Stimulated activated CD4-positive, alpha-beta T cell treated with anti-CD3 and anti-CD28 coated beads, Interleukin-12 subunit alpha, Interleukin-12 subunit beta, amount 100 ng/mL, for 48 hours (primary cell): ENCODE data around the gene PLA2G4B.

Experiments used
- DNase-seq, 3 donors: peaks; one replicate each; pipeline ENCODE4 v3.0.0-alpha.2; 2020; ENCODE audit warnings: low read depth in 2 of 3, low spot score in 1 of 3

PLA2G4B gene

GRCh38 chr15:41827290-41827879 is 11.3 kb upstream of the PLA2G4B start:
- peak in 1 of 3 donors; percentile 10 for DNase-seq

- peak; percentile 89 to 98 (median 97) for DNase-seq
These were observed 10.5 kb upstream of the PLA2G4B start, which contains the start of gene JMJD7 for GRCh38 chr15:41827880-41828806. Gene JMJD7, plus strand, starts transcription at chr15:41828092. Its CDS starts 33 bp downstream, at chr15:41828125.

- DNase-seq: no peak
These were observed 9.9 kb upstream of the PLA2G4B start for GRCh38 chr15:41828807-41829141.

- no peak for DNase-seq
These were observed 8.5 kb upstream of the PLA2G4B start for GRCh38 chr15:41829959-41830646.

GRCh38 chr15:41831291-41831690 is 7.4 kb upstream of the PLA2G4B start:
- DNase-seq: peak; percentile 13 to 37 (median 22)

GRCh38 chr15:41832208-41832607 is 6.4 kb upstream of the PLA2G4B start:
- no peak for DNase-seq

- no peak for DNase-seq
These were observed 5.8 kb upstream of the PLA2G4B start for GRCh38 chr15:41832875-41833274.

GRCh38 chr15:41834096-41834495 is 4.6 kb upstream of the PLA2G4B start:
- DNase-seq: no peak

- no peak for DNase-seq
These were observed 2.6 kb upstream of the PLA2G4B start for GRCh38 chr15:41836073-41836472.

GRCh38 chr15:41836713-41837454 is 1.8 kb upstream of the PLA2G4B start:
- DNase-seq: no peak

- DNase-seq: no peak
These were observed 1.3 kb downstream of the PLA2G4B start for GRCh38 chr15:41839781-41840491.

- DNase-seq: no peak
These were observed 2.0 kb downstream of the PLA2G4B start for GRCh38 chr15:41840673-41841072.

- DNase-seq: no peak
These were observed 2.5 kb downstream of the PLA2G4B start for GRCh38 chr15:41841131-41841530.

GRCh38 chr15:41842229-41842628 is 3.6 kb downstream of the PLA2G4B start:
- DNase-seq: no peak

- no peak for DNase-seq
These were observed 4.9 kb downstream of the PLA2G4B start for GRCh38 chr15:41843571-41843970.

GRCh38 chr15:41844814-41845213 is 6.2 kb downstream of the PLA2G4B start:
- no peak for DNase-seq

- no peak for DNase-seq
These were observed 8.6 kb downstream of the PLA2G4B start for GRCh38 chr15:41847206-41847605.

- no peak for DNase-seq
These were observed 9.3 kb downstream of the PLA2G4B start for GRCh38 chr15:41847981-41848380.

- peak; percentile 33 to 52 (median 40) for DNase-seq
These were observed 10.0 kb downstream of the PLA2G4B start for GRCh38 chr15:41848631-41849030.

- DNase-seq: no peak
These were observed 10.6 kb downstream of the PLA2G4B start for GRCh38 chr15:41849204-41849603.

GRCh38 chr15:41849861-41850260 is 11.2 kb downstream of the PLA2G4B start:
- no peak for DNase-seq
